GM19351 (cell line): ENCODE results near the gene LCE4A.
"Not testable (repeated sequence)": the region's sequence is repeated elsewhere in the genome, so short reads cannot be mapped to it uniquely, and the experiment has no call there.

Experiments used
- ATAC-seq: cut with Tn5 transposase; IDR thresholded peaks from one replicate; pipeline ENCODE4 v1.9.1; 2021; ENCODE audit warnings: mild to moderate bottlenecking, moderate library complexity; ENCODE audit not compliant: unreplicated experiment

The LCE4A gene

GRCh38 chr1:152707860-152708259 lies at the start of gene LCE4A:
LCE4A (plus strand) TSS chr1:152708160; CDS start chr1:152709076, 916 bp downstream.
- ATAC-seq, result no peak

- ATAC-seq, result no peak
These were observed 49.3 kb upstream of the LCE4A start for GRCh38 chr1:152658649-152659048.

GRCh38 chr1:152663098-152663497 lies 44.9 kb upstream of the LCE4A start, which contains the start of gene LCE2D:
LCE2D (plus strand) TSS chr1:152663380; CDS start chr1:152664106, 726 bp downstream.
- no peak for ATAC-seq

- ATAC-seq, result not testable (repeated sequence)
These were observed 41.8 kb upstream of the LCE4A start for GRCh38 chr1:152666171-152666570.

GRCh38 chr1:152667648-152668047 lies 40.3 kb upstream of the LCE4A start:
- ATAC-seq, result no peak

GRCh38 chr1:152673016-152673415 lies 34.9 kb upstream of the LCE4A start:
- no peak for ATAC-seq

- ATAC-seq, result not testable (repeated sequence)
These were observed 33.0 kb upstream of the LCE4A start, which contains the start of gene LCE2C for GRCh38 chr1:152674983-152675382. LCE2C (plus strand) TSS chr1:152675279; CDS start chr1:152676016, 737 bp downstream.

GRCh38 chr1:152679459-152679858 lies 28.5 kb upstream of the LCE4A start:
- ATAC-seq, result no peak

GRCh38 chr1:152681616-152682015 lies 26.3 kb upstream of the LCE4A start:
- no peak for ATAC-seq

- ATAC-seq, result no peak
These were observed 24.1 kb upstream of the LCE4A start for GRCh38 chr1:152683846-152684245.

- not testable (repeated sequence) for ATAC-seq
These were observed 22.1 kb upstream of the LCE4A start, which contains the start of gene LCE2B for GRCh38 chr1:152685823-152686222. LCE2B (plus strand) TSS chr1:152686123; CDS start chr1:152686844, 721 bp downstream.

GRCh38 chr1:152697701-152698600 lies 10.0 kb upstream of the LCE4A start, which contains the start of gene LCE2A:
LCE2A (plus strand) TSS chr1:152698345; CDS start chr1:152698902, 557 bp downstream.
- no peak for ATAC-seq

- ATAC-seq, result no peak
These were observed 8.2 kb upstream of the LCE4A start for GRCh38 chr1:152699746-152700145.

GRCh38 chr1:152718238-152718637 lies 10.3 kb downstream of the LCE4A start:
- no peak for ATAC-seq

- no peak for ATAC-seq
These were observed 17.3 kb downstream of the LCE4A start for GRCh38 chr1:152725261-152725660.

- ATAC-seq, result no peak
These were observed 21.0 kb downstream of the LCE4A start for GRCh38 chr1:152728986-152729385.

- ATAC-seq, result no peak
These were observed 27.7 kb downstream of the LCE4A start for GRCh38 chr1:152735648-152736047.

- no peak for ATAC-seq
These were observed 30.0 kb downstream of the LCE4A start for GRCh38 chr1:152737997-152738396.

- no peak for ATAC-seq
These were observed 31.9 kb downstream of the LCE4A start for GRCh38 chr1:152739841-152740240.

GRCh38 chr1:152741656-152742055 lies 33.7 kb downstream of the LCE4A start:
- no peak for ATAC-seq

GRCh38 chr1:152743371-152744145 lies 35.6 kb downstream of the LCE4A start:
- no peak for ATAC-seq
